T-helper 9 cell (primary cell): ENCODE results near the gene RNF41.
"Not testable (repeated sequence)": the region's sequence is repeated elsewhere in the genome, so short reads cannot be mapped to it uniquely, and the experiment has no call there.

ENCODE experiments used
- DNase-seq: peaks from one replicate; pipeline ENCODE4 v3.0.0-alpha.2; 2020
- total RNA-seq, 2 donors: gene quantifications; one replicate each; lab custom pipeline; 2026; lab: John Stamatoyannopoulos, UW

RNF41 gene
- total RNA-seq, result 37.2 to 70.7 reads per million in 2 donors

GRCh38 chr12:56221757-56222530 is at the start of gene RNF41:
TSS of gene RNF41 (minus strand) at chr12:56221922. CDS start at chr12:56214047, 7,875 bp downstream.
- DNase-seq, result peak; percentile 88

GRCh38 chr12:56271031-56271430 is 49.3 kb upstream of the RNF41 start:
- DNase-seq, result no peak

GRCh38 chr12:56267443-56268071 is 45.8 kb upstream of the RNF41 start:
- no peak for DNase-seq

GRCh38 chr12:56266693-56267442 is 45.1 kb upstream of the RNF41 start, which contains the start of gene COQ10A:
TSS of gene COQ10A (plus strand) at chr12:56266942. CDS start at chr12:56267119, 177 bp downstream.
- DNase-seq, result peak; percentile 88

GRCh38 chr12:56266068-56266692 is 44.5 kb upstream of the RNF41 start:
- not testable (repeated sequence) for DNase-seq

- not testable (repeated sequence) for DNase-seq
Measured at GRCh38 chr12:56262955-56263354, 41.2 kb upstream of the RNF41 start.

GRCh38 chr12:56261503-56262232 is 39.9 kb upstream of the RNF41 start:
- no peak for DNase-seq

GRCh38 chr12:56260921-56261320 is 39.2 kb upstream of the RNF41 start:
- DNase-seq, result no peak

GRCh38 chr12:56260380-56260779 is 38.7 kb upstream of the RNF41 start:
- no peak for DNase-seq

GRCh38 chr12:56258820-56259183 is 37.1 kb upstream of the RNF41 start:
- DNase-seq, result no peak

GRCh38 chr12:56258068-56258819 is 36.5 kb upstream of the RNF41 start, which contains the start of gene ANKRD52:
TSS of gene ANKRD52 (minus strand) at chr12:56258384. CDS start at chr12:56258269, 115 bp downstream.
- DNase-seq, result peak; percentile 78

GRCh38 chr12:56257491-56258067 is 35.9 kb upstream of the RNF41 start:
- DNase-seq, result no peak

- DNase-seq, result no peak
Measured at GRCh38 chr12:56257071-56257470, 35.3 kb upstream of the RNF41 start.

- DNase-seq, result no peak
Measured at GRCh38 chr12:56256326-56256960, 34.7 kb upstream of the RNF41 start.

- DNase-seq, result no peak
Measured at GRCh38 chr12:56255671-56256070, 33.9 kb upstream of the RNF41 start.

GRCh38 chr12:56253091-56253490 is 31.4 kb upstream of the RNF41 start:
- DNase-seq, result no peak

GRCh38 chr12:56252649-56253048 is 30.9 kb upstream of the RNF41 start:
- no peak for DNase-seq

GRCh38 chr12:56248711-56249110 is 27.0 kb upstream of the RNF41 start:
- DNase-seq, result no peak

GRCh38 chr12:56247923-56248322 is 26.2 kb upstream of the RNF41 start:
- no peak for DNase-seq

- no peak for DNase-seq
Measured at GRCh38 chr12:56244494-56244893, 22.8 kb upstream of the RNF41 start.
